Measurements from ENCODE around the gene PTPN20.

Gene PTPN20

DNA sequence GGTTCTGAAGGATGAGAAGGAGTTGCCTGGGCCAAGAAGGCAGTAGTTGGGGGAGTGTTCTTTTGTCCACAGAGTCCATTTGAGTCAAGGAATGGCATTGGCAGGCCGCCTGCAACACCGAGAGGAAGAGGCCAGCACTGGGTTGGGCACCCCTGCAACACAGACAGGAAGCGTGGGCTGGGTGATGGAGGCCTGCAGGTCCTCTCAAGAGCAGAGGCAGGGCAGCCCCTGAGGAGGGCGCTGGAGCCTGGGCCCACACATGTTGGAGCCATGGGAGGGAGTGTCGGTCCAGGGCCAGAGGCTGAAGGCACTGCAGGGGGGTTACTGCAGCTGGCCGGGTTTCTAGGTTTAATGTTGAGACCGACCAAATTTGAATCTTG is 137.3 kb downstream of the PTPN20 start:
- DNase-seq (ENCODE audit: low spot score) = no peak
- in situ Hi-C loops (cut with MboI; ENCODE audit: low pct_unique_long_range_greater_than_20kb, low sequenced_read_pairs, unreplicated experiment) = no loop called here
- TF ChIP-seq, protein P1, sequence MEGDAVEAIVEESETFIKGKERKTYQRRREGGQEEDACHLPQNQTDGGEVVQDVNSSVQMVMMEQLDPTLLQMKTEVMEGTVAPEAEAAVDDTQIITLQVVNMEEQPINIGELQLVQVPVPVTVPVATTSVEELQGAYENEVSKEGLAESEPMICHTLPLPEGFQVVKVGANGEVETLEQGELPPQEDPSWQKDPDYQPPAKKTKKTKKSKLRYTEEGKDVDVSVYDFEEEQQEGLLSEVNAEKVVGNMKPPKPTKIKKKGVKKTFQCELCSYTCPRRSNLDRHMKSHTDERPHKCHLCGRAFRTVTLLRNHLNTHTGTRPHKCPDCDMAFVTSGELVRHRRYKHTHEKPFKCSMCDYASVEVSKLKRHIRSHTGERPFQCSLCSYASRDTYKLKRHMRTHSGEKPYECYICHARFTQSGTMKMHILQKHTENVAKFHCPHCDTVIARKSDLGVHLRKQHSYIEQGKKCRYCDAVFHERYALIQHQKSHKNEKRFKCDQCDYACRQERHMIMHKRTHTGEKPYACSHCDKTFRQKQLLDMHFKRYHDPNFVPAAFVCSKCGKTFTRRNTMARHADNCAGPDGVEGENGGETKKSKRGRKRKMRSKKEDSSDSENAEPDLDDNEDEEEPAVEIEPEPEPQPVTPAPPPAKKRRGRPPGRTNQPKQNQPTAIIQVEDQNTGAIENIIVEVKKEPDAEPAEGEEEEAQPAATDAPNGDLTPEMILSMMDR (IDR thresholded peaks at IDR 0.05; ENCODE audit: extremely low read depth, insufficient read depth, missing control alignments) = no peak

DNA sequence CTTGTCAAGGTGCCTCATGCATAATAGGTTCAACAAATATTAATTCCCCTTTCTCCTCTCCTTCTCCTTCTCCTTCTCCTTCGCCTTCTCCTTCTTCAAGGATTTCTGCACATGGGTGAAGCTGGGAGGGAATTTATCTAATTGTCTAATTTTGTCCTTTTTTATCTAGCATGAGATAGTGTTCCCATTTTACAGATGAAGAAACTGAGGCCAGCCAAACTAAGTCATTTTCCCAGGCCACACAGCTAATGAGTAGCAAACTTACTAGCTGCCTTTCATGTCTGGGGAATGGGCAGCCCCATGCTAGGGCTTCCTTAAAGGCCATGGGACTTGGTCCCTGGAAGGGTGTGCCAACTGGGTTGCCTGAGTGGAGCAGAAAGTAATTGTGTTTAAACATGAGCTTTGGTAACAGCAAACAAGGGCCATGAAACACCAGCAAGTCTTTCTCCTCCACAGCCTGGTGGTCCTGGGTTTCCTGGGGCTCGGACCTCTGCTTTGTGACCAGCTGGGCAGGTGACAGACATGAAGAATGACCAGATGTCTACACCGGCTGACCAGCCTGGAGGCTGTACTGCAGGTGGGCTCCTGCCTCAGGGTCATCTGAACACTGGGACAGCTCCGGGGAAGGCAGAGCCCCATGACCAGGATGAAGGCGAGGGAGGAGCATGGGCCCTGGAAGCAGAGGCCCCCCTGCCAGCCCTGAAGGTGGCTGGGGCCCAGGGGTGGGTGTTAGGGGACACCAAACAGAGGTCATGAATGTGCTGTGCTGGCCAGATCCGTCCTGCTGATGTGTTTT is 138.0 kb downstream of the PTPN20 start:
- TF ChIP-seq, protein P1 (IDR thresholded peaks at IDR 0.05; ENCODE audit: extremely low read depth, insufficient read depth, missing control alignments) = no peak
- DNase-seq (ENCODE audit: low spot score) = no peak
- in situ Hi-C loops (cut with MboI; ENCODE audit: low pct_unique_long_range_greater_than_20kb, low sequenced_read_pairs, unreplicated experiment) = no loop called here

DNA sequence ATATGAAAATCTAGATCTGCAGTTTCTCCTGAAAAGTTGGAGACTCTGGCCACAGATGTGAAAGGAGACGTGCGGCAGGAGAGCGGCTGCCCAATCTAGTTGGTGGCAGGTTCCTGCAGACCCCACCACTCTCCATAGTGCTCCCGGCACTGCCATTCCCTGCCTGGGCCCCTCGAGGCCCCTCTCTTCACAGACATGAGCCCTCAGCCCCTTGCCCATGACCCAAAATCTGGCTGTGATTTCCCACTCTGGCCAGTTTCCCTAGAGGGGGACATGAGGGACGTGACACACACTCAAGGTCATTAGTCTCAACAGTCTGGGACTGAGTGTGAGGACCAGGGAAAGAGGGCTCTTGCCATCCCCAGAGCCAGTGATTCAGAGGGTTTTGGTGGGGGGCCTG is 138.7 kb downstream of the PTPN20 start:
- no peak for DNase-seq (ENCODE audit: low spot score)
- TF ChIP-seq, protein P1 (IDR thresholded peaks at IDR 0.05; ENCODE audit: extremely low read depth, insufficient read depth, missing control alignments) = no peak
- in situ Hi-C loops (cut with MboI; ENCODE audit: low pct_unique_long_range_greater_than_20kb, low sequenced_read_pairs, unreplicated experiment) = no loop called here

DNA sequence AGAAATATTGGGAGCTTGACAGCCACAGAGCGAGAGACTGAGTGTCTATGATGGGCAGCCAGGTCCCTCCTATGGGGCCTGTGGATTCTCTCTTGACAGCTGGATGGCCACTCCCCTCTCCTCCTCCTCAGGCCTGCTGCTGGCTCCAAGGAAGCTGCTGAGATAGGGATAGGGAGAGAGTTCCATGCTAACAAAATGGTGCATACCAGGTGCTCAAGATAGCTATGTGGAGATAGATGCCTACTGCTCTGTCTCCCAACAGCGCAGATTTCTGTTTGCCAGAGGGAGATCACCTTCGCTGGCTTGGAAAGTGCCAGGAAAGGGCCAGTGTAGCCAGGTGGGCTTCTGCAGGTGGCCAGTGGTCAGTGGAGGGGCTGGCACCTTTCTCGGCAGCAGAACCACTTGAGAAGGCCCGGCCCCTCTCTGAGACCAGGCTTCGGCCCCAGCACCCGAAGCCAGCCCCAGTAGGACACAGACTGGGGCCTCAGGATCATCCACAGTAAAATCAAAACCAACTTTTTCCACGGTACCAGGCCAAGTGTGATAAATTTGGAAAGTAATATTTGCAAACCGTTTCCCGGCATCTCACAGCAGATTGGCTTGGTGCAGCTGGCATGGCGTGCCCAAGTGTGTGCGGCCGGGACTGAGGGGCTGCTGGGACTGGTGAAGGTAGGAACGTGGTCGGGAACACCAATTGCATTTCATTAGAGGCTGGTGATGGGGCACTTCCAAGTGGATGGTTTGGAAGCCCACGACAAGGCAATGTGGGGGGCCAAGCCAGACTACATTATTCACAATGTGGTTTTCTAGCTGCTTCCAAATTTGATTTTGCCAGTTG is 139.6 kb downstream of the PTPN20 start:
- in situ Hi-C loops (cut with MboI; ENCODE audit: low pct_unique_long_range_greater_than_20kb, low sequenced_read_pairs, unreplicated experiment) = no loop called here
- no peak for DNase-seq (ENCODE audit: low spot score)
- TF ChIP-seq, protein P1 (IDR thresholded peaks at IDR 0.05; ENCODE audit: extremely low read depth, insufficient read depth, missing control alignments) = no peak

DNA sequence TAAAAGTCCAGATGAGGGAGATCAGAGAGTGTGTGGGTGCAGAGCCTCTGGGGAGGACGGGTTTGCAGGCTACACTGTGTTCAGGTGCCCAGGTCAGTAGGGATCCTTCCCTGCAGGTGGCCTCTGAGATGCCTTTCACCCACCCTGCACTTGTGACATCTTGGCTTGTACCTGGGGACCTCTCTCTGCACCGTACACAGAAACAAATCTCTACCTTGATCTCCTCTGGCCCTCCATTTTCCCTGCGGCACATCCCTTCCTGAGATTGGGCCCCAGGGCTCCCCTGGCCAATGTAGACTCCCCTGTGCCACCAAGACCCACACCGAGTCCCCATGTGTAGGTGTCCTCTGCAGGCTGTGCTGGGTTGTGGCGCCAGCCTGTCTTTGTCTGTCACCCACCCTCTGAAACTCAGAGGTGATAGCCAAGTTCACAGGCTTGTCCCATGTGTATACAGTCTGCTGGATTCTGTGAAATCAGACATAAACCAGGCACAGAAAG is 140.6 kb downstream of the PTPN20 start:
- in situ Hi-C loops (cut with MboI; ENCODE audit: low pct_unique_long_range_greater_than_20kb, low sequenced_read_pairs, unreplicated experiment) = no loop called here
- no peak for DNase-seq (ENCODE audit: low spot score)

More for the DNA sequence above, 140.6 kb downstream of the PTPN20 start:
- TF ChIP-seq, protein P1 (IDR thresholded peaks at IDR 0.05; ENCODE audit: extremely low read depth, insufficient read depth, missing control alignments) = no peak
